ENCODE data around the gene ARHGAP1. TPM values are rescaled to one million over a fixed set of nuclear protein-coding genes. Genes with fewer than 3 reads are reported as not detected.

The ARHGAP1 gene
- 10 to 100 TPM; 46.0 to 62.3 (median 56.8) TPM for polyA plus RNA-seq (ENCODE audit: insufficient read length in 4 of 4)

GRCh38 chr11:46700241-46701077 lies at the start of gene ARHGAP1, which contains the start of gene ZNF408:
TSS of gene ARHGAP1 (minus strand) at chr11:46700619. CDS start at chr11:46696107, 4,512 bp downstream.
TSS of gene ZNF408 (plus strand) at chr11:46701031. CDS start at chr11:46701048, 17 bp downstream.
- peak; percentile 97 to 99 (median 98) for DNase-seq (ENCODE audit: low read depth in 4 of 4, low spot score in 2 of 4)

DNA sequence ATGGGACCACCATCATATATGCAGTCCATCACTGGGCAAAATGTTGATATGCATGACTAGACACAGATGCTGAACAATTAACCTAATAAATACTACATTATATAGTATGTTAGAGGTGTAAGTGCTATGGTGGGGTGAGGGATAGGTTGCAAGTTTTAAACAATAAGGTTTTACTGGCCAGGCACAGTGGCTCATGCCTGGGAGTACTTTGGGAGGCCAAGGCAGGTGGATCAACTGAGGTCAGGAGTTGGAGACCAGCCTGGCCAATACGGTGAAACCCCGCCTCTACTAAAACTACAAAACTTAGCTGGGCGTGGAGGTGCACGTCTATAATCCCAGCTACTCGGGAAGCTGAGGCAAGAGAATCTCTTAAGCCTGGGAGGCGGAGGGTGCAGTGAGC lies 46.7 kb upstream of the ARHGAP1 start:
- DNase-seq (ENCODE audit: low read depth in 4 of 4, low spot score in 2 of 4) = no peak

DNA sequence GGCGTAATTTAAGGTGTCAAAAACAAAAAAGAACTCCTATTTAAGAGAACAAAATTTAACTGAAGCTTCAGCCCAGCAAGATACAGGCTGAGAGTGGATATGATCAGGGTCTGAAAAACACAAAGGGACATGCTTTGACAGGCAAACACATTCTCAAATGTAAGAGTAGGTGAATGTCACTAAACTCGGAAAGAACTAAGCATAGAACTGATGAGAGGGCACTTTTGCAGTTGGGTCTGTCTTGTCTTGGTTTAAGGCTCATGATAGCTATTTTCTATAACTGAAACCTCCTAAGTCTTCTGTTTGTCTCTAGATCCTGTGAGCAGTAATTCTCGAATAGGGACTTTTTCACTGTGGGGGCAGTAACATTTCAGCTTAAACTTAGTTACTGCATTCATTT lies 45.6 kb upstream of the ARHGAP1 start:
- no peak for DNase-seq (ENCODE audit: low read depth in 4 of 4, low spot score in 2 of 4)

- DNase-seq (ENCODE audit: low read depth in 4 of 4, low spot score in 2 of 4) = no peak
Observed at GRCh38 chr11:46745328-46745727, 44.9 kb upstream of the ARHGAP1 start.

- no peak for DNase-seq (ENCODE audit: low read depth in 4 of 4, low spot score in 2 of 4)
Observed at GRCh38 chr11:46743693-46744339, 43.4 kb upstream of the ARHGAP1 start.

DNA sequence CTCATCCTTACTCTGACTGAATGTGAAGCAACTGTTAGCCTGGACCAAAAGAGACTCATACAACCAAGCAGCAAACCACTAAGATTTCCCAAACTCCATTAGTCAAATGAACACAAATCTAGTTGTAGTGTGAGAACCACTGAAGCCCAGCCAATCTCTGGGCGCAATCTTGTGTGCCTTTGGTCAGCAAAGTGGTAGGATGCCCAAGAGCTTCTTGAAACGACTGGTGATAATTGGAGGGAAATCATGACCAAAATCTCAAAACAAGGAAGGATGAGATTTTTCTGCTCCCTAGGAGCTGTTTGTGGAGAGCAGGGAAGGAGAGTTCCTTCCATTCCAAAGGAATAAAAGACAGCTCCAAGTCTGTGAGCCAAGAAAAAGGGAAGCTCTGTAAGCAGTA lies 42.6 kb upstream of the ARHGAP1 start:
- DNase-seq (ENCODE audit: low read depth in 4 of 4, low spot score in 2 of 4) = no peak

- no peak for DNase-seq (ENCODE audit: low read depth in 4 of 4, low spot score in 2 of 4)
Observed at GRCh38 chr11:46741600-46742484, 41.4 kb upstream of the ARHGAP1 start.

DNA sequence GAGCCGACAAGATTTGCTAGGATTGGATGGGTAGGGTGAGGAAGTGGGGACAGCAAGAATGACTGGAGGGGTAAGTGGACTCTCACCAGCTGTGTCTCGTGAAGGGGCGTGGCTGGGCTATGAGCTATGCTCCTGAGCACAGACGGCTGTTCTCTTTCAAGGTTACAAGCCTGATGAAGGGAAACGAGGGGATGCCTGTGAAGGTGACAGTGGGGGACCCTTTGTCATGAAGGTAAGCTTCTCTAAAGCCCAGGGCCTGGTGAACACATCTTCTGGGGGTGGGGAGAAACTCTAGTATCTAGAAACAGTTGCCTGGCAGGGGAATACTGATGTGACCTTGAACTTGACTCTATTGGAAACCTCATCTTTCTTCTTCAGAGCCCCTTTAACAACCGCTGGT lies 38.5 kb upstream of the ARHGAP1 start:
- DNase-seq (ENCODE audit: low read depth in 4 of 4, low spot score in 2 of 4) = no peak

- no peak for DNase-seq (ENCODE audit: low read depth in 4 of 4, low spot score in 2 of 4)
Observed at GRCh38 chr11:46737699-46738098, 37.3 kb upstream of the ARHGAP1 start.

GRCh38 chr11:46736615-46737014 lies 36.2 kb upstream of the ARHGAP1 start:
- no peak for DNase-seq (ENCODE audit: low read depth in 4 of 4, low spot score in 2 of 4)

- no peak for DNase-seq (ENCODE audit: low read depth in 4 of 4, low spot score in 2 of 4)
Observed at GRCh38 chr11:46736146-46736545, 35.7 kb upstream of the ARHGAP1 start.

- no peak for DNase-seq (ENCODE audit: low read depth in 4 of 4, low spot score in 2 of 4)
Observed at GRCh38 chr11:46733234-46733633, 32.8 kb upstream of the ARHGAP1 start.

DNA sequence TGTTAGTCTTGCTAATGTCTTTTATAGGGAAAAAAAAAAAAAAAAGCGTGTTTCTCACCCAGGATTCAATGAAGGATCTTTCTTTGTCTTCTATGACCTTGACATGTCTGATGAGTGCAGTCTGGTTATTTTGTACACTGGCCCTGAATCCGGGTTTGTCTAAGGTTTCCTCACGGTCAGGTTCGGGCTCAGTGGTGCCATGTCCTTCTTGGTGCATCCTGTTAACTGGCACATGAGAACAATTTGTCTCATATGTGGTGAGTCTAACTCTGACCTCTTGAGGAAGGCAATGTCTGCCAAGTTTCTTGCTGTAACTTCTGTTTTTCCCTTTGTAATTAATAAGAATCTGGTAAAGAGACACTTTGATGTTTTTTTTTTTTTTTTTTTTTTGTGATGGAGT lies 31.1 kb upstream of the ARHGAP1 start:
- DNase-seq (ENCODE audit: low read depth in 4 of 4, low spot score in 2 of 4) = no peak

DNA sequence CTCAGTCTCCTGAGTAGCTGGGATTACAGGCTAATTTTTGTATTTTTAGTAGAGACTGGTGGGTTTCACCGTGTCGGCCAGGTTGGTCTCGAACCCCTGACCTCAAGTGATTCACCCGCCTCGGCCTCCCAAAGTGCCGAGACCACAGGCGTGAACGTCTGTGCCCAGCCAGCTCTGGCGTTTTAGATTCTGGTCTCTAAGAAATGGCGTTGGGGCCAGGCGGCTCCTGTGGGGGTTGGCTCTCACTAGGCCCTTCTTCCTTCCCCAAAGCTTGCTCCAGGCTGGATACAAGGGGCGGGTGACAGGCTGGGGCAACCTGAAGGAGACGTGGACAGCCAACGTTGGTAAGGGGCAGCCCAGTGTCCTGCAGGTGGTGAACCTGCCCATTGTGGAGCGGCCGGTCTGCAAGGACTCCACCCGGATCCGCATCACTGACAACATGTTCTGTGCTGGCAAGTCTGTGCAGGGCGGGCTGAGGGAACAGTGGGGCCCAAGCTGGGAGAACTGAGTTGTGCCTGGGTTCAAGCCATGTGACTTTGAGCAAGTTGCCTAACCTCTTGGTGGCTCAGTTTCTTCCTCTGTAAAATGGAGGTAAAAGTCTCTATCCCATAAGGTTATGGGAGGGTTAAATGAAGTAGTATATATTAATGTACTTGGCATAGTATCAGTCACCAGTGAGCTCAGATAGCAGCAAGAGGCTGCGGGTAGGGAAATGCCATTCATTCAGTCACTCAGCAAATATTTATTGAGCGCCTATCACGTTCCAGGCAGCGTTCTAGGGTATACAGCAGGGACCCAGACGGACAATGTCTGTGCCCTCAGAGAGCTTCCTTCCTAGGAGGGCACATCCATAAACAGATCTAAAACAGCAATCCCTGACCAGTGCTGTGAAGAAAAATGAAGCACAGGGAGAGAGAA lies 28.9 kb upstream of the ARHGAP1 start:
- DNase-seq (ENCODE audit: low read depth in 4 of 4, low spot score in 2 of 4) = no peak

GRCh38 chr11:46728659-46729040 lies 28.2 kb upstream of the ARHGAP1 start:
- no peak for DNase-seq (ENCODE audit: low read depth in 4 of 4, low spot score in 2 of 4)

DNA sequence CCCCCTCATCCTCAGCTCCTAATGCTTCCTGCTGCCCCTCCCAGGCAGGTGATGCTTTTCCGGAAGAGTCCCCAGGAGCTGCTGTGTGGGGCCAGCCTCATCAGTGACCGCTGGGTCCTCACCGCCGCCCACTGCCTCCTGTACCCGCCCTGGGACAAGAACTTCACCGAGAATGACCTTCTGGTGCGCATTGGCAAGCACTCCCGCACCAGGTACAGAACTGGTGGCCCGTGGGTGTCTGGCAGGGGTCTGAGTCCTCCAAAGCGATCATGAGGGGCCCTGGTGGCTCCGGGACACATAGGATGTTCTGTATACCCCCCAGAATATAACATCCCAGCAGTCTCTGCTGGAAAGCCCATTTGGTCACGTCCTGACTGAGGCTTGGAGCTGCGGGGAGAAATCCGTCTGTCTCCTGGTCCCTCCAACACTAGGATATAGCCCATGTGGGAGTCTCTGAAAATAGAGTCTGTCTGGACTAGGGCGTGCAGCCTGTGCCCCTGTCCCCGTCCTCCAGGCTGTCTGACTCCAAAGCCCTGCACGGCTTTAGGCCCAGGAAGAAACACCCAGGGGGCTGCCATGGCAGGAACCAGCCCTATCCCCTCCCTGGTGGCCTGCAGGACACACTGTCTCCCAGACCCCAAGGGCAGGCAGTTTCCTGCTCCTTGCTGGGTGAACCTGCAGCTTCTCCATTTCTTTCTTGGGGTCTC lies 27.7 kb upstream of the ARHGAP1 start:
- no peak for DNase-seq (ENCODE audit: low read depth in 4 of 4, low spot score in 2 of 4)

DNA sequence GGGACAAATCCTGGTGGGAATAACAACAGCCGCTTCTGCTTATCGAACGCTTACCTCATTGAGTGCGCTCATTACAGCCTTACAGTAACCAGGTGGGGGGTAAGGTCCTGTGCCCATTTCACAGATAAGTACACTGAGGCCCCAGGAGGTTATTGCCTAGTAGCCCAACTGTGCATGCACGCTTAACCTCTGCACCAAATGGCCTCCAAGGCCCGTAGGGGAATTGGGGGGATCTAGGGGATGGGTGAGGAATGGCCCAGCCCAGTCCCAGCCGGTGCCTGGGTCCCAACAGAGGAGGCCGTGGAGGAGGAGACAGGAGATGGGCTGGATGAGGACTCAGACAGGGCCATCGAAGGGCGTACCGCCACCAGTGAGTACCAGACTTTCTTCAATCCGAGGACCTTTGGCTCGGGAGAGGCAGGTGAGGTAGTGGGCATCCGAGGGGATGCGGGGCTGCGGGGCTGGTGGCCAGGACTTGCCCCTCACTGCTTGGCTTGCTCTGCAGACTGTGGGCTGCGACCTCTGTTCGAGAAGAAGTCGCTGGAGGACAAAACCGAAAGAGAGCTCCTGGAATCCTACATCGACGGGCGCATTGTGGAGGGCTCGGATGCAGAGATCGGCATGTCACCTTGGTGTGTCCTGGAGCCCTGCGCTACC lies 25.9 kb upstream of the ARHGAP1 start:
- no peak for DNase-seq (ENCODE audit: low read depth in 4 of 4, low spot score in 2 of 4)

DNA sequence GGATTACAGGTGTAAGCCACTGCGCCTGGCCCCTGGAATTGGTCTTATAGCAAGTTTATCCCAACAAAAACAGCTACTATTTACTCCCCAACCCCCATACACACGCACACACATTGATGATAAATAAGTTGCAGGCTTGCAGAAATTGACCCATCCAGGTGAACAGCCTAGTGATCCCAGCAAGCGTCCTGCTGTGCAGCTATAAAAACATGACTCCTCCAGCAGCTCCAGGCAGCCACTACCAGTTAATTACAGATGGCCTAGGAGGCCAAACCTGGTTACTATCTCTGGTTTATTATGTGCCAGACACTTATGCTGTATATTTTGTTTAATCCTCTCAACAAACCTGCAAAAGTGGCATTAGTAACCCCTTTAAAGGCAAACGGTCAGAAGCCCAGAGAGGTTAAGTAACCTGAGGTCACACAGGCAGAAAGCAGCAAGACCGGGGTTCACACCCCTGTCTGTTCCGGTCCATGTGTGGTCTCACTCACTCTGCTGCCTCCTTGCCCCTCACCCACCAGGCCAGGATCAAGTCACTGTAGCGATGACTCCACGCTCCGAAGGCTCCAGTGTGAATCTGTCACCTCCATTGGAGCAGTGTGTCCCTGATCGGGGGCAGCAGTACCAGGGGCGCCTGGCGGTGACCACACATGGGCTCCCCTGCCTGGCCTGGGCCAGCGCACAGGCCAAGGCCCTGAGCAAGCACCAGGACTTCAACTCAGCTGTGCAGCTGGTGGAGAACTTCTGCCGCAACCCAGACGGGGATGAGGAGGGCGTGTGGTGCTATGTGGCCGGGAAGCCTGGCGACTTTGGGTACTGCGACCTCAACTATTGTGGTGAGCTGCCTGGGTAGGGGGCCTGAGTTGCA lies 25.2 kb upstream of the ARHGAP1 start:
- no peak for DNase-seq (ENCODE audit: low read depth in 4 of 4, low spot score in 2 of 4)

Data from left renal cortex interstitium (tissue), 4 donors.